ENCODE results near the gene ACOT7.

Gene ACOT7

DNA sequence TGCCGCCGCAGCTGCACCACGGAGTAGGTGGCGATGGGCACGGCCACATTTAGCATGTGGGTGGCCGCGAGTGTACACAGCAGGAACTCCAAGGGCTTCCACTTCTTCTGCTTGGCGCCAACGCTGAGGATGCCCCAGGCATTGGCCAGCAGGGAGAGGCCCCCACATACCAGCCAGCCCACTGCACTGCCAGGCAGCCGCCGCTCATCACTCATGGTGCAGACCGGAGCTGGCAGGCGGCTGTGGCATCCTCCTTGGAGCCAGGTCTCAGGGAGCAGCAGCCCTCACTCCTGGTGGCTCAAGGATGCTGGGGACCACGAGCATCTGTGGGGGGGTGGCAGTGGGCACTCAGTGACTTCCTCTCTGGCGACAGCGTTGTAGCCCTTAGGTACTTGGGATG is 138.9 kb downstream of the ACOT7 start:
- Histone ChIP-seq H3K36me3 (no peaks in the 10 kb centered on the region), H3K4me3 (ENCODE audit: low read depth in 1 of 2, low read length in 1 of 2) (no peak overlapping the region), H3K27ac (no peak overlapping the region), H3K27me3 (peaks cover 75% of the 10 kb centered on the region), H3K9me3 (no peaks in the 10 kb centered on the region), H3K4me1 (ENCODE audit: control insufficient read depth in 1 of 2, insufficient read depth in 1 of 2, low read depth in 1 of 2, low read length in 1 of 2) (peaks cover 0 to under 1% of the 10 kb centered on the region in 2 experiments)
- TF ChIP-seq, protein P1, sequence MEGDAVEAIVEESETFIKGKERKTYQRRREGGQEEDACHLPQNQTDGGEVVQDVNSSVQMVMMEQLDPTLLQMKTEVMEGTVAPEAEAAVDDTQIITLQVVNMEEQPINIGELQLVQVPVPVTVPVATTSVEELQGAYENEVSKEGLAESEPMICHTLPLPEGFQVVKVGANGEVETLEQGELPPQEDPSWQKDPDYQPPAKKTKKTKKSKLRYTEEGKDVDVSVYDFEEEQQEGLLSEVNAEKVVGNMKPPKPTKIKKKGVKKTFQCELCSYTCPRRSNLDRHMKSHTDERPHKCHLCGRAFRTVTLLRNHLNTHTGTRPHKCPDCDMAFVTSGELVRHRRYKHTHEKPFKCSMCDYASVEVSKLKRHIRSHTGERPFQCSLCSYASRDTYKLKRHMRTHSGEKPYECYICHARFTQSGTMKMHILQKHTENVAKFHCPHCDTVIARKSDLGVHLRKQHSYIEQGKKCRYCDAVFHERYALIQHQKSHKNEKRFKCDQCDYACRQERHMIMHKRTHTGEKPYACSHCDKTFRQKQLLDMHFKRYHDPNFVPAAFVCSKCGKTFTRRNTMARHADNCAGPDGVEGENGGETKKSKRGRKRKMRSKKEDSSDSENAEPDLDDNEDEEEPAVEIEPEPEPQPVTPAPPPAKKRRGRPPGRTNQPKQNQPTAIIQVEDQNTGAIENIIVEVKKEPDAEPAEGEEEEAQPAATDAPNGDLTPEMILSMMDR (IDR thresholded peaks at IDR 0.05), result no peak

DNA sequence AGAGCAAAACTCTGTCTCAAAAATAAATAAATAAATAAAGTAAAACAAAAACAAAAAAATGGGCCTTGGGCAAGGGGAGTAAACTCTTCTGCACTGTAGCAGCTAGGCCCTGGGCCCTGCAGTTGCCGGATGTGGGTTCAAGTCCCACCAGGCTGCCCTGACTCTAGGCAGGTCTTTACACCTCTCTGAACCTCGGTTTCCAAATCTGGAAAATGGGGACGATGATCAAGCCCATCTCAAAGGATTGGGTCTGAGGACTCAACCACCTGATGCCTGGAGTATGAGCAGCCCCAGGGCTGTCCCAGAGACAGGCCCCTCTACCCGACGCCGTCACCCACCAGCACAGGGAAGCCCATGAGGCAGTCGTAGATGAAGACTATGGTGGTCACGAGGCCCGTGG is 140.2 kb downstream of the ACOT7 start:
- peaks cover 75% of the 10 kb centered on the region for H3K27me3 ChIP-seq
- H3K9me3 ChIP-seq, result no peaks in the 10 kb centered on the region
- TF ChIP-seq, protein P1 (IDR thresholded peaks at IDR 0.05), result no peak
- no peak overlapping the region for H3K4me3 ChIP-seq (ENCODE audit: low read depth in 1 of 2, low read length in 1 of 2)
- H3K36me3 ChIP-seq, result no peaks in the 10 kb centered on the region
- H3K4me1 ChIP-seq (ENCODE audit: control insufficient read depth in 1 of 2, insufficient read depth in 1 of 2, low read depth in 1 of 2, low read length in 1 of 2), result no peaks in the 10 kb centered on the region
- no peak overlapping the region for H3K27ac ChIP-seq

DNA sequence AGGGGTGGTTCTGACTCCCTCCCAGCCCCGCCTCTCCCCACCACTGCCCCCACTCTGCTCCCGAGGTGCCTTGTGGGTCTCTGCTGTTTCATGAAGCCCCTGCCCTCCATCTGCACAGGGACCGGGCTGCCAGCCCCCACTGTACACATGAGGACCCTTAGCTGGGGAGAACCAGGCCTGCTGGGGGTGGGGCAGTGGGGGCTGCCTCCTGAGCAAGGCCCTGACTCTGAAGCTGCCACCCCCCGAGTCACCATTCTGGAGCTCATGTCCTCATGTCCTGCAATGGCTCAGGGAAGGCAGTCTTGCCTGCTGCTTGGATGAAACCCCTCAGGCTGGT is 141.2 kb downstream of the ACOT7 start:
- TF ChIP-seq, protein P1 (IDR thresholded peaks at IDR 0.05), result no peak
- Histone ChIP-seq H3K27me3 (peaks cover 75% of the 10 kb centered on the region), H3K27ac (no peak overlapping the region), H3K4me1 (ENCODE audit: control insufficient read depth in 1 of 2, insufficient read depth in 1 of 2, low read depth in 1 of 2, low read length in 1 of 2) (no peaks in the 10 kb centered on the region), H3K4me3 (ENCODE audit: low read depth in 1 of 2, low read length in 1 of 2) (no peak overlapping the region), H3K36me3 (no peaks in the 10 kb centered on the region), H3K9me3 (no peaks in the 10 kb centered on the region)

DNA sequence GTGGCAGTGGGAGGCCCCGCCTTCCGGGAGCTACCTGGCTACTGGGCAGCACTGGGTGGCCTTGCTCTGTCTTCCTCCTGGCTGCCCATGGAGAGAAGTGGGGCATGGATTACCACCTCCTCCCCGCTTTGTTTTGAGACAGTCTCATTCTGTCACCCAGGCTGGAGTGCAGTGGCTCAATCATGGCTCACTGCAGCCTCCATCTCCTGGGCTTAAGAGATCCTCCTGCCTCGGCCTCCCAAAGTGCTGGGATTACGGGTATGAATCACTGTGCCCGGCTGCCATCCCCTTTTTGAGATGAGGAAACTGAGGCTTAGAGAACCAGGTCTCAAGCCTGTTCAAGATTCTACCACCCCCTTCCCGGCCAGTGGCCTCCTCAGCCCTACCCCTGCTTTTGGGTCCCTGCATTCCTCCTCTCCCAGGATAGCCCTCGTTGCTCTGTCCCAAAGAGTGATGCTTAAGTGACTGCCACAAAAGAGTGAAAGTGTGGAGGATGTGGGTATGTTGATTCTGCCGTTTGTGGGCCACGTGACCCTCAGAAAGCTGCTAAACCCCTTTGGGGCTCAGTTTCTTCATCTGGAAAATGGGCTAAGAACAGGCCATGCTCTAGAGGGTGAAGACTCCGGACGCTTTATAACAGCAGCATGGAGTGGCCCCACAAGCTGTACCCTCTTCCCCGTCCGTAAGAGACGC is 141.7 kb downstream of the ACOT7 start:
- no peak overlapping the region for H3K27ac ChIP-seq
- no peaks in the 10 kb centered on the region for H3K4me1 ChIP-seq (ENCODE audit: control insufficient read depth in 1 of 2, insufficient read depth in 1 of 2, low read depth in 1 of 2, low read length in 1 of 2)
- no peaks in the 10 kb centered on the region for H3K9me3 ChIP-seq
- H3K27me3 ChIP-seq, result peaks cover 75% of the 10 kb centered on the region
- H3K36me3 ChIP-seq, result no peaks in the 10 kb centered on the region
- no peak overlapping the region for H3K4me3 ChIP-seq (ENCODE audit: low read depth in 1 of 2, low read length in 1 of 2)
- TF ChIP-seq, protein P1 (IDR thresholded peaks at IDR 0.05), result no peak

DNA sequence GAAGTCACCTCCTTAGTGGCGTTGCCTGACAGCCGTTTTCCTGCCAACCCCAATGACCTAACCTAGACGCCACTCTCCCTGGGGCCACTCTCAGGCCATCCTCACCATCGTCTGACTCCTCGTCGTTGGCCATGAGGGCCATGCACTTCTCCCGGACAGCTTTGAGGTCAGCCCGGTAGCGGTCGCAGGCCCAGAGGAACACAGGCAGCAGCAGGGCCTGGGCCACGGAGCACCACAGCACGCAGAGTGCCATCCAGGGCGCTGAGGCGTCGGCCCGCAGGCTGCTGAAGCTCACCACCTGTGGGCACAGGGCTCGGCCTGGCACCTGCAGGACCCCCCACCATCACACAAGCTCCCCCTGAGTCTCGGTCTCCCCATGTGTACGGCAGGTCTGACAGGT is 142.3 kb downstream of the ACOT7 start:
- no peaks in the 10 kb centered on the region for H3K4me1 ChIP-seq (ENCODE audit: control insufficient read depth in 1 of 2, insufficient read depth in 1 of 2, low read depth in 1 of 2, low read length in 1 of 2)
- no peak overlapping the region for H3K4me3 ChIP-seq (ENCODE audit: low read depth in 1 of 2, low read length in 1 of 2)
- no peaks in the 10 kb centered on the region for H3K9me3 ChIP-seq
- TF ChIP-seq, protein P1 (IDR thresholded peaks at IDR 0.05), result no peak
- H3K36me3 ChIP-seq, result no peaks in the 10 kb centered on the region
- H3K27ac ChIP-seq, result no peak overlapping the region
- peaks cover 76% of the 10 kb centered on the region for H3K27me3 ChIP-seq
